NCI-H2081 treated with DMSO at 0.1 percent for 48 hours (cell line): ENCODE data around the gene PTPN11.
"Not testable (repeated sequence)": the region's sequence is repeated elsewhere in the genome, so short reads cannot be mapped to it uniquely, and the experiment has no call there.

Experiments used
- DNase-seq: peaks from one replicate; lab custom pipeline; 2025; lab: John Stamatoyannopoulos, UW

PTPN11 gene

GRCh38 chr12:112448165-112448564, 29.4 kb downstream of the PTPN11 start:
- DNase-seq, result not testable (repeated sequence)

GRCh38 chr12:112450725-112451124, 32.0 kb downstream of the PTPN11 start:
- no peak for DNase-seq

- no peak for DNase-seq
These were observed 37.3 kb downstream of the PTPN11 start for GRCh38 chr12:112456029-112456428.

GRCh38 chr12:112457142-112457541, 38.4 kb downstream of the PTPN11 start:
- not testable (repeated sequence) for DNase-seq

- no peak for DNase-seq
These were observed 39.6 kb downstream of the PTPN11 start for GRCh38 chr12:112458330-112458729.

GRCh38 chr12:112458751-112459150, 40.0 kb downstream of the PTPN11 start:
- no peak for DNase-seq

- no peak for DNase-seq
These were observed 44.7 kb downstream of the PTPN11 start for GRCh38 chr12:112463478-112463877.

GRCh38 chr12:112464605-112465004, 45.9 kb downstream of the PTPN11 start:
- no peak for DNase-seq

- DNase-seq, result no peak
These were observed 47.3 kb downstream of the PTPN11 start for GRCh38 chr12:112466011-112466422.

- no peak for DNase-seq
These were observed 48.1 kb downstream of the PTPN11 start for GRCh38 chr12:112466835-112467234.

- DNase-seq, result no peak
These were observed 49.3 kb downstream of the PTPN11 start for GRCh38 chr12:112468046-112468445.

GRCh38 chr12:112473056-112473455, 54.3 kb downstream of the PTPN11 start:
- DNase-seq, result no peak

- no peak for DNase-seq
These were observed 60.7 kb downstream of the PTPN11 start for GRCh38 chr12:112479413-112479812.

GRCh38 chr12:112480931-112481330, 62.2 kb downstream of the PTPN11 start:
- DNase-seq, result no peak

- DNase-seq, result no peak
These were observed 64.0 kb downstream of the PTPN11 start for GRCh38 chr12:112482733-112483132.

- no peak for DNase-seq
These were observed 67.6 kb downstream of the PTPN11 start for GRCh38 chr12:112486361-112486760.

- DNase-seq, result no peak
These were observed 69.6 kb downstream of the PTPN11 start for GRCh38 chr12:112488257-112488876.

GRCh38 chr12:112489456-112489855, 70.7 kb downstream of the PTPN11 start:
- no peak for DNase-seq

- no peak for DNase-seq
These were observed 77.7 kb downstream of the PTPN11 start for GRCh38 chr12:112496496-112496895.

GRCh38 chr12:112498580-112498979, 79.8 kb downstream of the PTPN11 start:
- DNase-seq, result no peak

GRCh38 chr12:112503512-112503911, 84.8 kb downstream of the PTPN11 start:
- DNase-seq, result no peak

- DNase-seq, result no peak
These were observed 87.9 kb downstream of the PTPN11 start for GRCh38 chr12:112506513-112507166.

GRCh38 chr12:112513471-112513870, 94.7 kb downstream of the PTPN11 start:
- no peak for DNase-seq

- DNase-seq, result no peak
These were observed 95.7 kb downstream of the PTPN11 start for GRCh38 chr12:112514456-112514855.
